Activated CD8-positive, alpha-beta memory T cell treated with anti-CD3 and anti-CD28 coated beads for 48 hours (primary cell): ENCODE results near the gene TSPAN8.
"Not testable (repeated sequence)": the region's sequence is repeated elsewhere in the genome, so short reads cannot be mapped to it uniquely, and the experiment has no call there.

Source experiments
- DNase-seq, 3 experiments: peaks; one replicate each; pipeline ENCODE4 v3.0.0-alpha.2; 2020; ENCODE audit warnings: low read depth in 2 of 3, low spot score in 2 of 3

The TSPAN8 gene

DNA sequence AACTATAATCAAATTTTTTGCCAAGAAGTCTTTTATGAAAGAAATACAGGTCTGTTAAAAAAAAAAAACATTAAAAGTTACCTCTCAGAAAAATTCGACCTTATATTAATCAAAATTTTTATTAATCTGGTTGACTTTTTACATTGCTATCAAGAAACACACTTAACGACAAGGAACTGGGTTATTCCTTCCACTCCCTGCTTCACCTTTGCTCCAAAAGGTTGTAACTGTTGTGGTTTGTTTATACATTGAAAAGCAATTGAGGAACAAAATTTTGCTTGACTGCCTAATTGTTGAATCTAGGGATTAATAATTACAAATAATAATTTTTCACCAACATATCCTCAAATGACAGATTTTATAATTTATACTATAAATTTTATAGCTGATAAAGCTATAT is 28.4 kb downstream of the TSPAN8 start:
- DNase-seq: no peak

DNA sequence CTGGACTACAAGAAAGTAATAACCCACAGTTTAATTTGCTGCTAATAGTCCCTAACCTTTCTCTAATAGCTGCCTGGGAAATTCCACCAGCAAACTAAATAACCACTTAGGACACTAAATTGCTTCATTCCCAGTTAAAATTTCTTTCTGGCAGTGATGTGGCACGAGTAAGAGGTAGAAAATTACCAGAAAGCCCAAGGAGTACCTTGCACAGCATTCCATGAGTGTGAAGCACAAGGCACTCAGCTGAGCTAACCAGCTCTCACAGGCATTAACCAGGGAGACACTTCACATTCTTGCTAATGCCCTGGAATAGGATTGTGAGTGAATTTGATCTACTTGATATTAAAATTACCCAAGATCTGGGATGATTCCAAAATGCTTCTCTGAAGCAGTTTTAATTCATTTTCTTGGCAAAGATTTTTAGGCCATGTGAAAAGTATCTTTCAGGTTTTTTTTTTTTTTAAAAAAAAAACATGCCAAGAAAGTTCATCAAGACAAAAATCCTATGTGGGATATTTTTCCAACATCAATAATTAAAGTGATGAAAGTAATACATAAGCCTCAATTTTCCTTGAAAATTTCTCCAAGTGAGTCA is 29.5 kb downstream of the TSPAN8 start:
- DNase-seq: no peak

DNA sequence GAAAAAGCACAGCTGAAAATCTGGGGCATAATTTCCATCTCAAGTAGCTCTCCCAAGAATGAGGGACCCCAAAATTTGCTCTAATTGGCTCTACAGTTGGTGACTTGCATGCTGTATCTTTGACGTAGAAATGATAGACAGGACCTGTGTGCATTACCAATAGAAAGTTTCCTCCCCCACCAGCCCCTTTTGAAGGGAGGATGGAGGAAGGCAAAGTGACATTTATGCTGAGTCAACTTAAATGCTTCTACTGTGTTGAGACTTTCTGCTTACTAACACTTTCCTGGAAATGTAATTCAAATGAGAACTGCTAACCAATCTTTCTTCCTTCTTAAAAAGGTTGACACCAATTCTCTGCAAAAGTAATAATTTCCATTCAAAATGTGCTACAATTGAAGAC is 31.9 kb downstream of the TSPAN8 start:
- DNase-seq: no peak

DNA sequence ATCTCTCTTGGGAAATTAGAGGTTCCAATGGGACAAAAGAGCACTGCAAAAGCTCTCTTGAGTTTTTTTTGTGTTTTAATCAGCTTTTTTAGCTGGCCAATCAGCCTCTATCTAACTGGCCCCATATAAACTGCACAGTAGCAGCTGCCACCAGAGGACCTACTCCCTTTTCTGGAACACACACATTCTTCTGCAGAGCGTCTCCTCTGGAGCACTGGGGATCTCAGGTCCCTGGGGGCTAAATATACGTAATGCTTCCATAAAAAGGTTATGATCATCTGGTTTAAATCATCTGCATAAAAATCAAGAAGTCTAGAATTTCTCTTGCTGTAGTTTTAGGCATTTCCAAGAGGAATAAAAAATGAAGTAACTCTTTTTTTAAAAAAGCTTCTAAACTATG is 32.3 kb downstream of the TSPAN8 start:
- DNase-seq: no peak

DNA sequence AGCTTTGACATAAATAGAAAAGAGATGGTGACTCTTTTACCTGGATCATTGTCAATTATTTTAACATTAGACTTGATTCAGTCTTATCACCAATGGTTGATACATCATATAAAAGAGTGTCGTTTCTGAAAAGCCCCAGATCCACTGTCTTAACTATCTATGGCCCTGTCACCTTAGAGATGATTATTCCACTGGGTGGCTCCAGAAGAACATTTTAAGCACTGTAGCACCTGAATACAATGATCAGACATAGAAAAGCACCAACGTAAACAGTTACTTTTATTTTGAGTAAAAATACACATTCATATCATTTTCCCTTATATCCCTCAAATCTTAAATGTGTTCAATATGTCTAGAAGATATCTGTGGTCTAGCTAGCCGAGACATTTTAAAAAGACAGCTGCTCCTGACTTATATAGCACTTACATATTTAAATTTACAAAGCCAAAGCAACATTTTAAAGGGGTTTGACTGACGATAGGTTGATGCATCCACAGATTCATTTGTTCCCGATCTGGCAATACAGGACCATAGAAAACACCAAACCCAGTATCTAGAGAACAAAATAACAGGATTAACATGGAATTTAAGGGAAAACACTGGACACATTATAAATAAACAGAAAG is 32.9 kb downstream of the TSPAN8 start:
- DNase-seq: no peak

DNA sequence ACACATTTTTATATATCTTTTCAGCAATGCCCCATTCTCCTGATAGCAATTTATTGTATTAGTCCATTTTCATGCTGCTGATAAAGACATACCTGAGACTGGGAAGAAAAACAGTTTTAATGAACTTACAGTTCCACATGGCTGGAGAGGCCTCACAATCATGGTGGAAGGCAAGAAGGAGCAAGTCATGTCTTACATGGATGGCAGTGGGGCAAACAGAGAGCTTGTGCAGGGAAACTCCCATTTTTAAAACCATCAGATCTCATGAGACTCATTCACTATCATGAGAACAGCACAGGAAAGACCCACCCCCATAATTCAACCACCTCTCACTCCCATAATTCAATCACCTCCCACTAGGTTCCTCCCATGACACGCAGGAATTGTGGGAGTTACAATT is 44.7 kb downstream of the TSPAN8 start:
- DNase-seq: not testable (repeated sequence)

DNA sequence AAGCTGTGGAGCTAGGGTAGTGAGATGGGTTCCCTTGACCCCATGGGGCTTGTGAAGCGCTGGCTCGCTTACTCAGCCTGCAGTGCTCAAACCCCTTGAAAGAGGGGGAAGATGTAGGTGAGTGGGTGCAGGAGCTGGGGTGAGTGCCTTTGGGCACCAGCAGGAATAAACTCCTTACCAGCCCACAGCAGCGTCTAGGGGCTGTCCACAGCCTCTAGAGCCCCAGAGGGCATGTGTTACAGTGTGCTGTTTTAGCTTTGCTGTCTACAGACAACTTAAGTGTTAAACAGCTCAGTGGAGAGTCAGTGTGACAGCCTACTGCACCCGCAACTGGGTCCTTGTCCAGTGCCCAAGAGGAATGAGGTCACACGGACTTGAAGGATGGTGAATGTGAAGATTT is 48.0 kb downstream of the TSPAN8 start:
- no peak for DNase-seq

DNA sequence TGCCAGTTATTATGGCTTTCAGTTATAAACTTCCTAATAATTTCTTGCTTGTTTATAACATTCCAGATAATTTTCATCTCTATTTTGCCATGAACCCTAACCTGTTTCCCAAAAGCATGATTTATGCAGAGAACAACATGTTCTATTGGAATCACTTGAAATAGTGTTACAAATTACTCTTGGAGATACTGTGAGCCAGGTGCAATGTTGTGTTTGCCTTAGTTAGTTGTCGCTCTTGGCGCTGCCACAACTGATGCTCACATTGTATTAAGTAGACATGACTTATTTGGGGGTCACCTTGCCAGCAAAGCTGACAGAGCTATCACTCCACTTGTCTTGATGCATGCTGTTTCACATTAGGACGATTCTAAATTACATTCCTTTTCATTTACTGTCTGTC is 49.4 kb downstream of the TSPAN8 start:
- no peak for DNase-seq

DNA sequence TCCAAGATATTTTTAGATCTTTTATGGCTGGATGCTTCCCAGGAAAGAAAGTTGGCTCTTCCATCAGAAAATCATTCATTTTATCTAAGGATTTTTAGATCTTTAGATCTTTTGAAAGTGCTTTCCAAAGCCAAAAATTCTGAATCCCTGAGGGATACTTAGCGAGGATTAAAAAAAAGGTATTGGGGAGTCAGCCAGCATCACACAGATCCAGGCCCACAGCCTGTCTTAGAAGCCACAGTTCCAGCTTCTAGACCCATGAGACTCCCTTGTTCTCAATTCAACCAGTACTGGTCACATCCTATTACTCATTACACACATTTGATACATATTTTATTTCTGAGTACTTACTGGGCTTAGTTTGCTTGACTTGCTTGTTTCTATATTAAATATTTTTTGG is 49.9 kb downstream of the TSPAN8 start:
- DNase-seq: no peak

DNA sequence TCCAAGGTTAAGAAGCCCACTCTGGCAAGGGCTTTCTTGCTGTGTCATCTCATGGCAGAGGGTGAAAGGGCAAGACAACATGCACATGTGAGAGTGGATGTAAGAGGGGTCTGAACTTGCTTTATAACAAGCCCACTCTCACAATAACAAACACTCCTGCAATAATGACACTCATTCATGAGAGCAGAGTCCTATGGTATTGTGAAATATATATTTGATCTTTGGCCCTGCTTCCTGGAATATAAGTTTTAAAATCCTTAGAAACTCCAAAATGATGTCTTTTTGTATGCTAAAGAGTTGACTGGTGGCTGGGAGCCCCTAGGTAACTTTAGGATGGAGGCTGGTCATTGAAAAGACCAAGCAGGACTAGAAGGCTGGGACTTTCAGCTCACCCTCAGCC is 51.8 kb downstream of the TSPAN8 start:
- no peak for DNase-seq

DNA sequence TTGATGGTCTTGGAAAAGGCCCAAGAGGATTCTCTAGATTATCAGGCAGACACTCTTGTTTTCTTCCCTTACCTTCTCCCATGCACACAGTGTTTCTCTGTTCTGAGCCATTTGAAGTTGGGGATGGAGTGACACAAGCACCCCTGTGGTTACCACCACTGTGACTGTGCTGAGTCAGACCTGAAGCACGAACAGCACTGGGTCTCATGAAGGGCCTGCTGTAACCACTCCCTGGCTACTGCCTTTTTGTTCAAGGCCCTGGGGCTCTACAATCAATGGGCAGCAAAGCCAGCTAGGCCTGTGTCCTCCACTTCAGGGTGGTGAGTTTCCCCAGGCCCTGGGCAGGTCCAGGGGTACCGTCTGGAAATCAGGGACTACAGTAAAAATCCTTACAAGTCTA is 65.5 kb downstream of the TSPAN8 start:
- DNase-seq: no peak

DNA sequence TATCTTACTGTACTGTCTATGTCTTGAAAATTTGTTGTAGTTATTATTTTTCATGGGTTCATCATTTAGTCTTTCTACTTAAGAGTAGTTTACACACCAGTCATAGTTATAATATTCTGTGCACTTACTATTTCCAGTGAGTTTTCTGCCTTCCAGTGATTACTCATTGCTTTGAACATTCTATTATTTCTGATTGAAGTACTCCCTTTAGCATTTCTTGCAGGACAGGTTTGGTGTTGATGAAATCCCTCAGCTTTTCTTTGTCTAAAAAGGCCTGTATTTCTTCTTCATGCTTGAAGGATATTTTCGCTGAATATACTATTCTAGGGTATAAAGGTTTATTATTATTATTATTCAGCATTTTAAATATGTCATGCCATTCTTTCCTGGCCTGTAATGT is 66.8 kb downstream of the TSPAN8 start:
- DNase-seq: no peak

DNA sequence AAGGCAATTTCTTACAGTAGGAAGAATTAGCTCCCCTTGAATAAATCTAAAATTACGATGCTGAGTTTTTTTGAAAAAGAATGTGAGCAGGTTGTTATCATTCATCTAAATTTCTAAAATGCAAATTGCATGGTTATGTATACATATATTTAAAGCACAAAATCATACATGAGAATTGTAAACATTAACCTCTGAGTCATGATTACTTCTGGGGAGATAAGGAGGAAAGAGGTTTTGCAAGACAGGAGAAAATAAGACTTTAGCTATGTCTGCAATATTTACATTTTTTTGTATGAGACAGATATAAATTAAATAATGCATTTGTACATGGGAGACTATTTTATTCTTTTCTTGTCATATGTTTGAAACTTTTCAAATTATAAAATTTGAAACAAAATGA is 72.2 kb downstream of the TSPAN8 start:
- no peak for DNase-seq

DNA sequence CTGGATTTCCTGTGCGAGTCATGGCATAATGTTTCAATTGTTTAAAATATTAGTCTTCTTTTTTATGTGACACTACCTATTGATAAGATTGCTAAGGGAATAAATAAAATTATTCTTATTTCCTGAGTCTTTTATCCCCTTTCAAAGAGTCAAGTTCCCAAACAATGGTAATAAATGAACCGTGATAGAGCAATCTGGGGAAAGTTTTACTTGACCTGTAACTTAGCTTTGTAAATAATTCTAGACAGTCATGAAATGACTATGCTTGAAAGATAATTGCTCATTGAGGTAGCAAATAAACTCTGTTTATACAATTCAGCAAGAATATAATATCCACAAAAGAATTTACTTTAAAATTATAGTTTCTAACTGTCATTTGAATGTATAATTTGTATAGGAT is 82.1 kb downstream of the TSPAN8 start:
- no peak for DNase-seq
